ENCODE data around the gene RNU1-2. TPM values are rescaled to one million over a fixed set of nuclear protein-coding genes. Genes with fewer than 3 reads are reported as not detected.
"Not testable (repeated sequence)": the region's sequence is repeated elsewhere in the genome, so short reads cannot be mapped to it uniquely, and the experiment has no call there.

Gene RNU1-2
- total RNA-seq, 2 experiments from 2014 or later = 1,730 to 2,232 TPM

- H3K4me1 Mint-ChIP-seq (ENCODE audit: low read depth); DNase-seq; H3K9me3 Mint-ChIP-seq (ENCODE audit: insufficient read depth); POLR2A ChIA-PET; H3K4me3 Mint-ChIP-seq; H3K27ac Mint-ChIP-seq; CTCF ChIA-PET; H3K36me3 Mint-ChIP-seq (ENCODE audit: low read depth): not testable (repeated sequence)
- peak; percentile 42 for ATAC-seq
- H3K27me3 Mint-ChIP-seq (ENCODE audit: low read depth) = peaks cover 25% of the 10 kb centered on the region
Measured at GRCh38 chr1:16872152-16873075, 23.4 kb upstream of the RNU1-2 start.

DNA sequence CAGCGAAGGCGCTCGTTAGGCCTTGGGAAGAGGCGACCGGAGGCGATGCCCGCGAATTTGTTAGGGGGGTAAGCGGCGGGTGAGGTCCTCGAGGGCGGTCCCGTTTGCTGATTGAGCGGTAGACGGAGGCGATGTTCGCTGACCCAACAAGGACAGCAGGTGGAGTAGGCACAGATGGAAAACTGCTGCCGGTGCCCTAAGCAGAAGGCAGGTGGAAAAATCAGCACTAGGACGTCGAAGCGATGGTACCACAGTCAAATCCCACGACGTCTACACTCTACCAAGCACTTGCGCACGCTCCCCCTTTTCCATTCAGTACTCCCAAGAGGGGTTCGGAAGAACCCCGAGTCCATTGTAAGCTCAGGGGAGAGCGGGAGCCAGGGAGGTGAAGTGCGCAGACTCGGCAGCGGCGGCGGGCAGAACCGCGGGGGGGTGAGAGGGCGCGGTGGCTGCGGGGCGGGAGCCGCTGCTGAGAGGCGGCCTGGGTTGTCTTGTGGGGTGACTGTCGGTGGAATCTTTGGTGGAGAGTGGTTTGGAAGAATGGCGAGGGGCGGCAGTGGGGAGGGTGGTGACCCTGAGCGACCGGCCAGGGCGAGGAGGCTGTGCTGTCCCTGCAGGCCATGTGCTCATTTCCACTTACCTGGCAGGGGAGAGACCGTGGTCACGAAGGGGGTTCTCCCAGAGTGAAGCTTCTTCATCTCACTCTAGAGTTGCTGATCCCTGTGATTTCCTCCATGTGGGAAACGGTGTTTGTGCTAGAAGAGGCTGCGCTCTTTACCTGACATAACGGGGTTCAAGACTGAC is 22.5 kb upstream of the RNU1-2 start:
- DNase-seq; H3K9me3 Mint-ChIP-seq (ENCODE audit: insufficient read depth); H3K27ac Mint-ChIP-seq; CTCF ChIA-PET; H3K36me3 Mint-ChIP-seq (ENCODE audit: low read depth); H3K4me3 Mint-ChIP-seq; H3K4me1 Mint-ChIP-seq (ENCODE audit: low read depth); ATAC-seq; POLR2A ChIA-PET: not testable (repeated sequence)
- peaks cover 25% of the 10 kb centered on the region for H3K27me3 Mint-ChIP-seq (ENCODE audit: low read depth)

DNA sequence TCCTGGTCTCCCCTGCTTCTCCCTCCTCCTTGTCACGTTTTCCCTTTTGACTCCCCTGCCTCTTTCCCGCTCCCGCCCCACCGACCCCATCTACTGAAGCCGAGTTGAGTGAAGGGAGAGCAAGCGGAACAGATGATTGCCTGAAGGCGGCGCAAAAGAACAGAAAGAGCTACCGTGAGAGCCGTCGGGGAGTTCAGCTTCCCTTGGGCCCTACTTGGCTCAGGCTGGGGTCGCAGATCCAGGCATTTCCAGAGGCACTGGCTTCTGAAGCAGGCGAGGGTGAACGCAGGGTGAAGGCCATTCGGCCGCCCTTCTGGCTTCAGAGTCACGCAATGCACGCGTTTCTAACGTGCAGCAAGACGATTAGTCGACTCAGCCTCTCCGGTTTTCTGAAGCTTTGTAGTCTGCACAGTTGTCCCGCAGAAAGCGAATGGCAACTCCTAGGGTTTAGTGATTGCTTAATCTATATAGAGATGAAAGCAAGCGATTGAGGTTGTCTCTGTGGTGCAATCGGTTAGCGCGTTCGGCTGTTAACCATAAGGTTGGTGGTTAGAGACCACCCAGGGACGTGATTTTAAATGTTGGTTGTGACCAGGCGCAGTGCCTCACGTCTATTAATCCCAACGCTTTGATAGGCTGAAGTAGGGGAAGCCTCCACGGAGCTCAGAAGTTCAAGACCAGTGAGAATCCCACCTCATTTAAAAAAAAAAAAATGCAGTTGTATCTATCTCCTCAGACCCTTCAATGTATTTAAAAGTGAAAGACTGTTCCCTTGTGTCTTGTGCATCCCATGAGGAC is 20.6 kb upstream of the RNU1-2 start:
- H3K4me3 Mint-ChIP-seq; H3K9me3 Mint-ChIP-seq (ENCODE audit: insufficient read depth); CTCF ChIA-PET; POLR2A ChIA-PET; H3K4me1 Mint-ChIP-seq (ENCODE audit: low read depth); ATAC-seq; DNase-seq; H3K36me3 Mint-ChIP-seq (ENCODE audit: low read depth); H3K27ac Mint-ChIP-seq: not testable (repeated sequence)
- H3K27me3 Mint-ChIP-seq (ENCODE audit: low read depth) = peaks cover 32% of the 10 kb centered on the region

GRCh38 chr1:16881742-16882141 is 14.0 kb upstream of the RNU1-2 start:
- H3K4me1 Mint-ChIP-seq (ENCODE audit: low read depth); H3K36me3 Mint-ChIP-seq (ENCODE audit: low read depth); H3K4me3 Mint-ChIP-seq; H3K9me3 Mint-ChIP-seq (ENCODE audit: insufficient read depth); CTCF ChIA-PET; DNase-seq; H3K27ac Mint-ChIP-seq; POLR2A ChIA-PET; ATAC-seq: not testable (repeated sequence)
- peaks cover 48% of the 10 kb centered on the region for H3K27me3 Mint-ChIP-seq (ENCODE audit: low read depth)

GRCh38 chr1:16882986-16883385 is 12.8 kb upstream of the RNU1-2 start:
- no peak overlapping the region for H3K4me3 Mint-ChIP-seq

DNA sequence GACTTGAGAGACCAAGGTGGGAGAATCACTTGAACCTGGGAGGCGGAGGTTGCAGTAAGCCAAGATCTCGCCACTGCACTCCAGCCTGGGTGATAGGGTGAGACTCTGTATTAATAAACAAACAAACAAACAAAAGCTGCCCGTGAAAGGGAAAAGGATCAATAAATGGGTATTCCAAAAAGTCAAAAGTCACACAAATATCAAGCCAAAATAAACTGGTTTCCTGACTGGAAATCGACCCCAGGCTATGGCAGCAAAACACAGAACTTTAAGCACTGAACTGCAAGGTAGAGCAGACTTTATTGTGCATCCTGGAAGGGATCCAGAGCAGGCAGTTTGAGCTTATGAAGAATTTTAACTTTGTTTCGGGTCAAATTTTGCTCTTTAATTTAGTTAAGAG is 11.3 kb upstream of the RNU1-2 start:
- POLR2A ChIA-PET = not testable (repeated sequence)

More at GRCh38 chr1:16882986-16883385, 12.8 kb upstream of the RNU1-2 start:
- ATAC-seq = no peak
- Mint-ChIP-seq H3K36me3 (ENCODE audit: low read depth) (no peaks in the 10 kb centered on the region), H3K27me3 (ENCODE audit: low read depth) (peaks cover 54% of the 10 kb centered on the region), H3K9me3 (ENCODE audit: insufficient read depth) (no peaks in the 10 kb centered on the region), H3K4me1 (ENCODE audit: low read depth) (no peaks in the 10 kb centered on the region), H3K27ac (no peak overlapping the region)
- no peak for DNase-seq
- CTCF ChIA-PET = no interaction called here
- POLR2A ChIA-PET = interaction anchor here (0.6 kb wide), 1 partner anchor 14 kb away, joined by 3 read pairs; no protein-coding TSS in a partner anchor

DNA sequence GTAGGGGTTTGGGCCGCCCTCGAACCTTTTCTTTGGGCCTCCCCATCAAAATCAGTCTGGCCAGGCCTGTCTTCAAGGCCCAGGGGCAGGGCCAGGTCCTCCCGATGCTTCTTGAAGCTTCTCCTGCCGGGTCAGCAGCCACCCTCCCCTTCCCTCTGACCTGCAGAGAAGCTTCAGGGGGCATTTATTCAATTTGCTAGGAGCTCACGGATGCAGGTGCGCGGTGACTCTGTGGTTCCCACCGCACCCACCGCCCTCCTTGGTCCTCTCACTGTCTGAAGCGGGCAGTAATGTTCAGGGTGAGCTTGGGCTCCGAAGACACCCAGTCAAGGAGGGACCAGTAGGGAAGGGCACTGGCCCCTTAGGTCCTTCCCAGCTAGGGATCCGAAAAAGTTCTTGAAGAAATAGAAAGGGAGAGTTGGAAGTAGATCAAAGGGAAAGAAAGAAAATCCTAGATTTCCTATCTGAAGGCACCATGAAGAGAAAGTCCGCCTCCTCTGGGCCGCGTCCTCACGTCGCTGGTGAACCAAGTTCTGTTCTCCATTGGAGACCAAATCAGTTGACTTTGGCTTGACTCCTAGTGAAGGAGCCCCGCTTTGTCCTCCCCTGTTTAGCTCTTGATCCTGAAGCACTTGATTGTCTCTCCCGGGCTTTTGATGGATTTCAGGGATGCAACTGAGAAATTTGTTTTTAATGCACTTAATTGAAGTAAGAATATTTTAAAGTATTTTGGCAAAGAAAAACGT is 8.7 kb upstream of the RNU1-2 start:
- no peak overlapping the region for H3K4me3 Mint-ChIP-seq
- ATAC-seq = no peak
- DNase-seq = no peak
- no peak overlapping the region for H3K27ac Mint-ChIP-seq
- ChIA-PET CTCF (no interaction called here), POLR2A (no interaction called here)
- H3K27me3 Mint-ChIP-seq (ENCODE audit: low read depth) = peaks cover 59% of the 10 kb centered on the region
- H3K9me3 Mint-ChIP-seq (ENCODE audit: insufficient read depth) = no peaks in the 10 kb centered on the region
- H3K36me3 Mint-ChIP-seq (ENCODE audit: low read depth) = no peaks in the 10 kb centered on the region
- H3K4me1 Mint-ChIP-seq (ENCODE audit: low read depth) = peaks cover 17% of the 10 kb centered on the region

More for the DNA sequence above, 11.3 kb upstream of the RNU1-2 start:
- H3K4me1 Mint-ChIP-seq (ENCODE audit: low read depth); ATAC-seq; H3K36me3 Mint-ChIP-seq (ENCODE audit: low read depth); DNase-seq; H3K9me3 Mint-ChIP-seq (ENCODE audit: insufficient read depth); CTCF ChIA-PET; H3K4me3 Mint-ChIP-seq; H3K27ac Mint-ChIP-seq: not testable (repeated sequence)
- peaks cover 61% of the 10 kb centered on the region for H3K27me3 Mint-ChIP-seq (ENCODE audit: low read depth)

DNA sequence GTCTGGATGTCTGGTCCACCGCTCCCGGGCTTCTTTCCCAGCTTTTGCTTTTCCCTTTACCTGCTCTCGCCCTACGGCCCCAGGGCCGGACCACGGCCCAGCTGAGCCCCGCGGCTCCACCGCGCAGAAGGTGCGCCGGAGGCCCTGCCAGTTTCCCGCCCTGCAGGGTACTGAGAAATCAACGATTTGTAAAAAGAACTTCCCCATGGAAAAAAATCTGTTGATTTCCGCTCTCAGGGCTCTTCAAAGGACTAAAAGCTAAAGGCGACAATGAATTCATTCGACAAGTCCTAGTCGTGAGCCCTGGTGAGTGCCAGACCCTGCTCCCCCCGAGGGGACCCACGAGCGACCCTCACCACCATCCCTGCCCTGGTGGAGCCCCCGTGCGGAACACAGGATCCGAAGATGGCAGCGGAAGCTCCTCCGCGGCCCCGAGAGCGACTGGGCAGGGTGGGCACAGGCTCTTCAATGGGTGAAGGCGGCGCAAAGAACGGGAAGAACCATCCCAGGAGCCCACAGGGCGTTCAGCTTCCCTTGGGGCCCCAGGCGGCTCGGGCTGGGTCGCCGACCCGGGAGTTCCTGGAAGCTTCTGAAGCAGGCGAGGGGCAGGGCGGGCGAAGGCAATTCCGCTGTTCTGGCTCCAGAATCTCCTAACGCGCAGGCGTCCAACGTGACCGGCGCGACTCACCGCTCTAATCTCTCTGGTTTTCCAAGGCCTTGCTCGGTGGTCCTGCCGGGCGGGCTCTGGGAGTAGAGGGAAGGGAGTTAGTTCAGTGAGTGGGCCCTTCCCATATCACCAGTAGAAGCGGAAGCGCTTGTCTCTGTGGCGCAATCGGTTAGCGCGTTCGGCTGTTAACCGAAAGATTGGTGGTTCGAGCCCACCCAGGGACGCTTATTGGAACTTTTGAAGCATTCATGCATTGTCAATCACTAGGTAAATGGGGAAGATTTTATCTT is 6.6 kb upstream of the RNU1-2 start:
- ATAC-seq (peak; percentile 51), DNase-seq (peak; percentile 54)
- ChIA-PET CTCF (interaction anchor here (1.2 to 1.4 kb wide), 2 partner anchors 186 to 264 kb away, joined by 3 read pairs; no protein-coding TSS in a partner anchor), POLR2A (interaction anchor here (0.6 to 1.2 kb wide), 2 partner anchors 7 to 16 kb away, joined by 3 read pairs; partner anchors contain the start of gene RNU1-2)
- H3K4me3 Mint-ChIP-seq = peak overlapping the region; percentile 82
- no peaks in the 10 kb centered on the region for H3K9me3 Mint-ChIP-seq (ENCODE audit: insufficient read depth)
- H3K36me3 Mint-ChIP-seq (ENCODE audit: low read depth) = no peaks in the 10 kb centered on the region
- H3K27ac Mint-ChIP-seq = peak overlapping the region; percentile 58
- peaks cover 17% of the 10 kb centered on the region for H3K4me1 Mint-ChIP-seq (ENCODE audit: low read depth)
- H3K27me3 Mint-ChIP-seq (ENCODE audit: low read depth) = peaks cover 49% of the 10 kb centered on the region

GRCh38 chr1:16890539-16891021 is 5.2 kb upstream of the RNU1-2 start:
- H3K36me3 Mint-ChIP-seq (ENCODE audit: low read depth); ATAC-seq; H3K27ac Mint-ChIP-seq; H3K9me3 Mint-ChIP-seq (ENCODE audit: insufficient read depth); DNase-seq; H3K4me3 Mint-ChIP-seq: not testable (repeated sequence)
- Mint-ChIP-seq H3K27me3 (ENCODE audit: low read depth) (peaks cover 46% of the 10 kb centered on the region), H3K4me1 (ENCODE audit: low read depth) (peaks cover 17% of the 10 kb centered on the region)
- POLR2A ChIA-PET = interaction anchor here (1.2 kb wide), 1 partner anchor 377 kb away, joined by 3 read pairs; no protein-coding TSS in a partner anchor
- CTCF ChIA-PET = interaction anchor here (0.7 kb wide), 1 partner anchor 12 kb away, joined by 4 read pairs; no protein-coding TSS in a partner anchor

DNA sequence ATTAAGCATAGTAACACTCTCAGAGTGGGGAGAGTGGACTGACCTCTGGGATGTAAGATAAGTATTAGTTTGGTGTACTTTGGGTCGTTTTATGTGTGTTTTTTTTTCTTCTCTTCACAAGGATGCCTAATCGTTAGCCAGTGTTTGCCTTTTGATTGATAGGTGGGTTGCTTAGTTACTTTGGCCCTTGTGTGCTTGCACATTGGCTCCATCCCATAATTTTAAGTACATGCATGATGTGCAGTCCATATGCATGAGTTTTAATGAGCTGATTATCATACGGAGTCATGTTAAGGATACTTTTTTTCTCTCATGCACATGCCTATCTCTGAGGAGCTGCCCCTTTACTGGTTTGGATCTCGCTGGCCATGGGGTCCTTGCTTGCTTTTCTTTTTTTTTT is 4.7 kb upstream of the RNU1-2 start:
- H3K36me3 Mint-ChIP-seq (ENCODE audit: low read depth); CTCF ChIA-PET; DNase-seq; ATAC-seq; H3K9me3 Mint-ChIP-seq (ENCODE audit: insufficient read depth); H3K27ac Mint-ChIP-seq; H3K4me3 Mint-ChIP-seq: not testable (repeated sequence)
- peaks cover 17% of the 10 kb centered on the region for H3K4me1 Mint-ChIP-seq (ENCODE audit: low read depth)
- POLR2A ChIA-PET = interaction anchor here (1.2 kb wide), 1 partner anchor 378 kb away, joined by 3 read pairs; no protein-coding TSS in a partner anchor
- H3K27me3 Mint-ChIP-seq (ENCODE audit: low read depth) = peaks cover 42% of the 10 kb centered on the region

All from activated CD8-positive, alpha-beta T cell treated with anti-CD3 and anti-CD28 coated beads, Interleukin-2, amount 10 ng/mL, durations not matched to agents 7 days and 5 days (primary cell).